ENCODE data around the gene MAK.
"Not testable (repeated sequence)": the region's sequence is repeated elsewhere in the genome, so short reads cannot be mapped to it uniquely, and the experiment has no call there.

MAK gene

GRCh38 chr6:10778230-10778629 lies 60.1 kb downstream of the MAK start:
- DNase-seq = no peak

- no peak for DNase-seq
These were observed 66.9 kb downstream of the MAK start for GRCh38 chr6:10771371-10771894.

GRCh38 chr6:10769419-10769818 lies 68.9 kb downstream of the MAK start:
- no peak for DNase-seq

GRCh38 chr6:10763006-10763405 lies 75.3 kb downstream of the MAK start:
- no peak for DNase-seq

- DNase-seq = peak; percentile 22
These were observed 78.4 kb downstream of the MAK start for GRCh38 chr6:10759884-10760329.

GRCh38 chr6:10759312-10759839 lies 79.0 kb downstream of the MAK start:
- DNase-seq = peak; percentile 42

GRCh38 chr6:10756085-10756484 lies 82.3 kb downstream of the MAK start:
- no peak for DNase-seq

GRCh38 chr6:10751757-10752156 lies 86.6 kb downstream of the MAK start:
- not testable (repeated sequence) for DNase-seq

GRCh38 chr6:10750568-10750967 lies 87.8 kb downstream of the MAK start:
- not testable (repeated sequence) for DNase-seq

- no peak for DNase-seq
These were observed 88.6 kb downstream of the MAK start for GRCh38 chr6:10749734-10750133.

- peak; percentile 99 for DNase-seq
These were observed 90.9 kb downstream of the MAK start, which contains the start of gene TMEM14B for GRCh38 chr6:10747251-10747972. TSS of gene TMEM14B (plus strand) at chr6:10747805. CDS start at chr6:10749246, 1,441 bp downstream.

- DNase-seq = no peak
These were observed 91.5 kb downstream of the MAK start for GRCh38 chr6:10746915-10747250.

- no peak for DNase-seq
These were observed 93.2 kb downstream of the MAK start for GRCh38 chr6:10745116-10745515.

- no peak for DNase-seq
These were observed 94.8 kb downstream of the MAK start for GRCh38 chr6:10743515-10743914.

GRCh38 chr6:10742251-10742650 lies 96.1 kb downstream of the MAK start:
- no peak for DNase-seq

GRCh38 chr6:10741643-10742042 lies 96.7 kb downstream of the MAK start:
- DNase-seq = not testable (repeated sequence)

- no peak for DNase-seq
These were observed 98.3 kb downstream of the MAK start for GRCh38 chr6:10740061-10740460.

GRCh38 chr6:10736731-10737130 lies 101.6 kb downstream of the MAK start:
- DNase-seq = no peak

- DNase-seq = no peak
These were observed 104.5 kb downstream of the MAK start for GRCh38 chr6:10733863-10734262.

- no peak for DNase-seq
These were observed 105.1 kb downstream of the MAK start for GRCh38 chr6:10733151-10733715.

GRCh38 chr6:10730254-10730653 lies 108.1 kb downstream of the MAK start:
- no peak for DNase-seq

- no peak for DNase-seq
These were observed 112.6 kb downstream of the MAK start for GRCh38 chr6:10725716-10726115.

GRCh38 chr6:10725044-10725443 lies 113.3 kb downstream of the MAK start:
- DNase-seq = no peak

- no peak for DNase-seq
These were observed 114.8 kb downstream of the MAK start for GRCh38 chr6:10723567-10723881.

Data from activated CD4-positive, alpha-beta T cell treated with anti-CD3 and anti-CD28 coated beads, Interleukin-10, Interleukin-2, amounts not matched to agents 100 ng/mL and 50 ng/mL, durations not matched to agents 16 hours and 8 hours (primary cell).